ENCODE data around the gene SPDYC.
"Not testable (repeated sequence)": the region's sequence is repeated elsewhere in the genome, so short reads cannot be mapped to it uniquely, and the experiment has no call there.

Gene SPDYC

DNA sequence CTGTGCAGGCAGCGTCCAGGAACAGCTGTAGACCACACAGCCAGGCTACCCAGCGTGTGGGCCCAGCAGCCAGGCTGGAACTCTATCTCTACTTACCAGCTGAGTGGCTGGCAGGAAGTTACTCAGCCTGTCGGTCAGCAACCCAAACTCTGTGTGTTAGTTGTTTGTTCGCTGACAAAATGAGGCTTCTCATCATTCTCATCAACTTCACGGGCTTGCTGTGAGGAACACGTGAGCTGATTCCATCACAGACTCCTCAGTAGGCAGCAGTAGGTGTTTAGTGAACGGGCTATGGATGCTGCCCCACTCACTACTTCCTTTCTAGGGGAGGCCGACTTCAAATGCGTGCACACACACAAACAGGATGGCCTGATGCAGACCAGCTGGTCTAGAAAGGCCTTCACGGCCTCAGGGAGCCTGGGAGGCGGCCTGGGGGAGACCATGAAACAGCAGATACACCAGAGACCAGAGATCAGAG, 830 bp upstream of the SPDYC start:
- no peak for DNase-seq

DNA sequence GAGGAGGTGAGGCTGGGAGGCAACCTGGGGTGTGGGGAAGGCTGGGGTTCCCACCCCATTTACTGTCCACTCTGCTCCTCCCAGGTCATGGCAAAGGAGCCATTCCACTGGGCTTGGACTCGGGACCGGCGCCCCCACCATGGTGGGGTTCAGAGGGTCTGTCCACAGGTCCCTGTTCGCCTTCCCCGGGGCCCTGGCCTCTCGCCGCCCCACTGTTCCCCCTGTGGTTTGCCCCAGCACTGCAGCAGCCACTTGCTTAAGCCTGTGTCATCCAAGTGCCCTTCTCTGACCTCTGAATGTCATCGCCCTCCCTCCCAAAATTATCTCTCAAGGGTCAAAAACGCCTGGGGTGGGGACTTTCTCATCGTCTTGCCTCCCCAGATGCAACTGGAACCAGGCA, 2.6 kb downstream of the SPDYC start:
- no peak for DNase-seq

DNA sequence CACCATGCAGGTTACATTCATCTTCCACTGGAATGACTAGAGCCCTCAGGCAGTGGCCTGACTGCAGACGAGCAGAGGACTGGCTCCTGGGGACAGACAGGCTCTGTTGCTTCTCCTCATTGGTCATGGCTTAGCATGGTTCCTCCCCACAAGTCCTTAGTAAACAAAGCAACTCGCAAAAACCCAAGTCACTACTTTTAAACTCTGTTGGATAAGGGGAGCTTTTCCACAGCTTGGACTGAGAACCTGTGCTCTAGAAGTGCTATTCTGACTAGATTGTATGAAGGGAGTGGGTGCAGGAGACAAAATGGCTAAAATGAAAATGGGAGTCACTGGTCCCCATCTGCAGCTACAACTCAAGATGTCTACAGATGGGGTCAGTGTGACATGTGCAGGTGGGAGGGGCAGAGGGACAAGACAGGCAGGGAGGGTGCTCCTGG, 4.6 kb downstream of the SPDYC start:
- not testable (repeated sequence) for DNase-seq

DNA sequence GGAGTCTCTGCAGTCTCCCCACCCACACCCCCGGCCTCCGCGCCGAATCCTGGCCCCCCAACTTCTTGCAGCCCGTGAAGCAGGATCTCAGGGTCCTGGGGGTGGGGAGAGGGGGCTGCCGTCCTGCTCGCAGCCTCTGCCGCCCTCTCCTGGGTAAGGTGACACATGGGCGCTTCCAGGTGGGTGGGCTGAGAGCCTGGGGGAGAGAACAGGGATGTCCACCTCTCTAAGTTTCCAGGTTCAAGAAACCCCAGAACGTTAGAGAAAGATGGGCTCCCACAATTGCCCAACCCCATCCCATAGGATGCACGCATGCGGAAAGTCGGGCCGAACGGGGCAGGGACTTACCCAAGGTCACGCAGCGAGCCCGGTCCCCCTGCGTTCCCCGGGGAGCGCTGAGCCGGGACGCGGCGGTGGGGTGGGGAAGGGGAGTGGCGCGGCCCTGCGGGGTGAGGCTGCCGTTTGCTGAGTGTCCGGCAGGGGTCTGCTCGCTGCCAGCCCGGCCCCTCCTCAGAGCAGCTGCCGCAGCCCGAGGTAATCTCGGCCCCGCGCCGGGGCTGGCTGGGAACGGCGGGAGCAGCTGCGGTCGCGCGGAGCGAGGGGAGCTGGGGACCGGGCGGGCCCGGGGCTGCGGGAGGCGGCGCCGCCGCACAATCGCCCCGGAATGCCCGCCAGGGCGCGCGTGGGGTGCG, 11.0 kb downstream of the SPDYC start:
- peak; percentile 60 for DNase-seq

DNA sequence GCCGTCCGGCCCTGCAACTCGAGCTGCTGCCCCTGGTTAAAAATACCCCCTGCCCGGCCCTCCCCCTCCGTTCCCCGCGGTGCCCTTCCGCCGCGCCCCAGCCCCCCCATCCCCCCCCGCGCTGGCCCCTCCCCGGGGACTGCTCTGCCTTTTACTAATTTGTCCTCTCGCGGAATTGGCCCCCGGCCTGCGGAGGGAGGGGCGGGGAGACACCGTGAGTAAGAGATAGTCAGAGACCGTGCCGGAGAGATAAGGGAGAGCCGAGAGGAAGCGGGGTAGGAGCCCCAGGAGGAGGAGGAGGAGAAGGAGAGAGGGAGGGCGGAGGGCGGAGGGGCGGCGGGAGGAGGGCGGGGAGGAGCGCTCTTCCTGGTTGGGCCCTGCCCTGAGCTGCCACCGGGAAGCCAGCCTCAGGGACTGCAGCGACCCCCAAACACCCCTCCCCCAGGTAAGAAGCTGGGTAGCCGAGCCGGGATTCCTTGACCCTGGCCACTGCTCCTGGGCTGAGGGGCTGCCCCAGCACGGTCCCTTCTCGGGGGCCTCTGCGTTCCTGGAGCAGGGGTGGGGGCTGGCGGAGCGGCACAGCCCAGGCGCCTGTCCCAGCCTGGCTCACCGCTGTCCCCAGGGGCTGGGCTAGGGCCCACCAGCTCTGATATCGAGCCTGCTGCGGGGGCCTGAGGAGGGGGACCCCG, 11.7 kb downstream of the SPDYC start, which contains the start of gene CAPN1:
Gene CAPN1, plus strand, starts transcription at position 360 of the 689 bp plus-strand sequence. CDS start 774 bp downstream, outside the sequence.
- peak; percentile 83 for DNase-seq

DNA sequence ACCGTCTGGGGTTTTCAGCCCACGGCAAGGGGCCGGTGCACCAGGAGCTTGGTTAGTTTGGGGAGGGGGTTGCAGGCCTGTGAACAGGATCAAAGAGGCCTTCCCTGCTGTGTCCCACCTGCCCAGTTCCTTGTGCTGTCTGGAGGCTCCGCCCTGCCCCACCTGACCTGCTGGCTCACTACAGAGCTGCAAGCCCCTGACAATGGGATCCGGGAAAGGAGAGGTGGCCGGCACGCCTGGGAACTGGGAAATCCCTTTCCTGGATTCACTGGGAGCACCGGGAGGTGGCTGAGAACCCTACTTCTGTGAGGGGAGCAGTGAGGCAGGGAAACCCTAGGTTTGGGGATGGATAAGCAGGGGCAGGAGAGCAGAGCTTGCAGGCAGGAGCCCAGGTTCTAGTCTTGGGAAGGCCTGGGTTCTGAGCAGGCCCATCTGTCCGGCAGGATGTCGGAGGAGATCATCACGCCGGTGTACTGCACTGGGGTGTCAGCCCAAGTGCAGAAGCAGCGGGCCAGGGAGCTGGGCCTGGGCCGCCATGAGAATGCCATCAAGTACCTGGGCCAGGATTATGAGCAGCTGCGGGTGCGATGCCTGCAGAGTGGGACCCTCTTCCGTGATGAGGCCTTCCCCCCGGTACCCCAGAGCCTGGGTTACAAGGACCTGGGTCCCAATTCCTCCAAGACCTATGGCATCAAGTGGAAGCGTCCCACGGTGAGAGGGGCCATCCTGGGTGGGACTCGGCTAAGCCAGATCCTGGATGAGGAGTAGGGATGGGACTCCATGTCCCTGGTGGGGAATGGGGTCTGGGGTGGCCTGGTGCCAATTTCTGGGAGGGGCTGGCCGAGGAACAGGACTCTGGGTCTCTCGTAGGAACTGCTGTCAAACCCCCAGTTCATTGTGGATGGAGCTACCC, 12.5 kb downstream of the SPDYC start:
- DNase-seq: no peak

DNA sequence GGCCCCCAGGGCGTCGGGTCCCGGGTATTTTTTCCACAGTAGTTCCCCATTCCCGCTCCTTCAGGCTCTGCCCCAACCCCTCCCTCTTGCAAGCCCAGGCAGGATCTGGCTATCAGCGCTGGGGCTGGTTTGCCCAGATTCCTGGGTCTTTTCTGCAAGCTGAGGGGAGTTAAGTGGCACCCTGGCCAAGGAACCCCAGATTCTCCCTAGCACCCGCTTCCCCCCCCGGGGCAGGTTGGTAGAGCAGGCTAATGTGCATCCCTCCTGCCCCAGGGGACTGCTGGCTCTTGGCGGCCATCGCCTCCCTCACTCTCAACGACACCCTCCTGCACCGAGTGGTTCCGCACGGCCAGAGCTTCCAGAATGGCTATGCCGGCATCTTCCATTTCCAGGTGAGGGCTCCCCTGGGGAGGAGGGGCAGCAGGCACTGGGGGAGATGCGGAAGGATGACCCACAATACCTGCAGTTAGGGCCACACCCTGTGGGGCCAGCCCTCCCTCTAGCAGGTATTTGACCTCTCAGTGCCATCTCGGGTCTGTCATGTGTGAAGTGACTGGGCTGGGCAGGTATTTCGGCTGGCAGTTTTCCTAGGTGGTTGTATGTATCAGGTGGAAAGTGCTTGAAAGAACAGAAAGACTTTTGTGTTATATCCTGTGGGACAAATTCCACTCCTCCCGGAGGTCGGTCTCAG, 13.3 kb downstream of the SPDYC start:
- no peak for DNase-seq

DNA sequence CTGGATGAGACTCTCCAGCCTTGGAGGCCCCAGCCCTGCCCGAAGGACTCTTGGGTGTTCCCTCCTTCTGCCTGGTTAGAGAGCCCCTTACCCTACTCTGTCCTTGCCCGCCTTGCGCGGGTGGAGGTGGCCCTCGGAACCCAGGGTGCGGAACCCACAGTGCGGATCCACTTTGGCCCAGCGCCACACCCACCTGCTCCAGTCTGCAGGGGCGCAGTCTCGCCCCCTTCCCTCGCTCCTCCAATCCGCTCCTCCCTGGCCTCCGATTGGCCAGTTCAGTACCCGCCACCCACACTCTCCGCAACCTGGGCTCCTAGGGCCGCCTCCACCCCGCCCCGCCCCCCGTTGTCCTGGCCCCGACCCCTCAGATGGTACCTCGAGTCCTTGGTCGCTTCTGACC, 14.1 kb downstream of the SPDYC start:
- DNase-seq: no peak

DNA sequence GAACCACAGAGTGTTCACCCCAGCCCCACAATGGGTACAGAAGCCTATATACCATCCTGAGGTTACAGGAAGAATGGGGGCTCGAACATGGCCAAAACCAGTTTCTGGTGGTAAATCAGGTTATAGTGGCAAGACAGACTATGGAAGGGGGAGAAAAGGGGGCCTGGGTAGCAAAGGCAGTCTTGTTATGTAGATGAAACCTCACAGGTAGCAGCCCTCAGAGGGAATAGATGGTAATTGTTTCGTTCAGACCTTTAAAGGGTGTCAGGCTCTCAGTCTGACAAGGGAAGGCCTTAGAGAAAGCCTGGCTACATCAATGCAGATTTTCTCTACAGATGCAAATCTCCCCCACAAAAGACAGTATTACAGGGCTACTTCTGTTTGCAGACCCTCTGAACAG, 15.1 kb downstream of the SPDYC start:
- DNase-seq: no peak

DNA sequence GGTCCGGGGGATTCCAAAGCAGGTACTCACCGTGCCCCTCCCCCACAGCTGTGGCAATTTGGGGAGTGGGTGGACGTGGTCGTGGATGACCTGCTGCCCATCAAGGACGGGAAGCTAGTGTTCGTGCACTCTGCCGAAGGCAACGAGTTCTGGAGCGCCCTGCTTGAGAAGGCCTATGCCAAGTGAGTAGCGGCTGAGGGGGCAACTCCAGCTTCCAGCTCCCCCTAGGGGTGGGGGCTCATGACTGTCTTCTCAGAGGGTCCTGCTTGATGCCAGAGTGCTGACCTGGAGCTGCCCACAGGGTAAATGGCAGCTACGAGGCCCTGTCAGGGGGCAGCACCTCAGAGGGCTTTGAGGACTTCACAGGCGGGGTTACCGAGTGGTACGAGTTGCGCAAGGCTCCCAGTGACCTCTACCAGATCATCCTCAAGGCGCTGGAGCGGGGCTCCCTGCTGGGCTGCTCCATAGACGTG, 15.9 kb downstream of the SPDYC start:
- no peak for DNase-seq

DNA sequence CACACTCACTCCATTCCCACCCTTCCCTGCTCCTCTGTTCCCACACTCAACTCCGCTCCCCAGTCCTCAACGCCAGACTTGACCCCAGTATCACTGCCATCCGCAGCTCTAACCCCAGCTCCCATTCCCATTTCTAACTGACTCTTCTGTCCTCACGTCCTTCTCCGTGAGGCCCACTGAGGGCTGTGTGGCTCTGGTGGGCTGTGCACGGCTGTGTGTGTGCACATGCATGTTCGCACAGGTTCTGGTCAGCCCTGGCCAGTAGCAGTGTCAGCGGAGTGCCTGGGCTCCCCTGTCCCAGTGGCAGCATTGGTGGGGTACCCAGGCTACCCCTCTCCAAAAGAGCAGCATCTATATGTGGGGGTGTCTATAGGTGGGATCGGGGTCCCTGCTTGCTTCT, 16.7 kb downstream of the SPDYC start:
- no peak for DNase-seq

DNA sequence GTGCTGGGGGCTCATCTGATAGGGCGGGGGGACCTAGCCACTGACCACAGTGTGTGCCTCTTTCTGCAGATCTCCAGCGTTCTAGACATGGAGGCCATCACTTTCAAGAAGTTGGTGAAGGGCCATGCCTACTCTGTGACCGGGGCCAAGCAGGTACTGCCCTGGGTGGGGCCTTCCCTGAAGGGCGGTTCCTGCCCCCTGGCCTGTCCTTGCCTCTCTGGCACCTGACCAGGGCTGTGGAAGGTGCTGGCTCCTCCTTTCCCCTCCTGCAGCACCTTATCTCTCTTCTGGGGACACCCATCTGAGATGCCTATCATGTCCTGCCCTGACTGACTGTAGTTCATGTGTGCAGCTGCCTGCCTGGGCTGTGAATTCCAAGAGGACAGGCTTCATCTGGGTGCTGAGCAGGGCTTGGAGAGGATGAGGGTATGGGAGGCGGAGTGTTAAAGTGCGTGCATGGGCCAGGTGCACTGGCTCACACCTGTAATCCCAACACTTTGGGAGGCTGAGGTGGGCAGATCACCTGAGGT, 17.2 kb downstream of the SPDYC start:
- DNase-seq: no peak

DNA sequence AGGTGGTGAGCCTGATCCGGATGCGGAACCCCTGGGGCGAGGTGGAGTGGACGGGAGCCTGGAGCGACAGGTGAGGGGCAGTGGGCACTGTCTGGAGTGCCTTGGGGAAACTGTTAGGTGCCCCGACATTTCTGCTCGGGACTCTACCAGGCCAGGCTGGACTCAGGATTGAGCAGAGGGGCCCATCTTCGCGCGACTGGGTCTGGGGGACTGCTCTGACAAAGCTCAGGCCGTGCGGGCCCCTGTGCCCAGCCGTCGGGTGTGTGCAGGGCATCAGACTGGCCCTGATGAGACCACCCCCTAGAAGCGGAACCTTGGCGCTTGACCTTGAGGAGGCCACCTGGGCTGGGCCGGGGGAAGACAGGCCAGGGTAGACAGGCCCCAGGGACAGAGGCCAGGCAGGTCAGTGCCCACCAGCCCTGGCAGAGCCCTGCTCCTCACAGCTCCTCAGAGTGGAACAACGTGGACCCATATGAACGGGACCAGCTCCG, 18.0 kb downstream of the SPDYC start:
- DNase-seq: no peak

DNA sequence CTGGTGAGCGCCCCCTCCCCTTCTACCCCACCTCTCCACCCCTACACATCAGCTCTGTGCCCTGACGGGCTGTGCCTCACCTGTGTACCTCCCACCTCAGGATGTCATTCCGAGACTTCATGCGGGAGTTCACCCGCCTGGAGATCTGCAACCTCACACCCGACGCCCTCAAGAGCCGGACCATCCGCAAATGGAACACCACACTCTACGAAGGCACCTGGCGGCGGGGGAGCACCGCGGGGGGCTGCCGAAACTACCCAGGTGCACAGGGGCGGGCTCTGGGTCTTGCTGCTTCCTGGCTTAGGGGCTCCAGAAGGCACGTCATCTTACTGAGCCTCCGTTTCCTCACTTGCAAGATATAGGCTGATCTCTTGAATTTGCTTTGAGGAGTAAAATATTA, 18.5 kb downstream of the SPDYC start:
- no peak for DNase-seq

DNA sequence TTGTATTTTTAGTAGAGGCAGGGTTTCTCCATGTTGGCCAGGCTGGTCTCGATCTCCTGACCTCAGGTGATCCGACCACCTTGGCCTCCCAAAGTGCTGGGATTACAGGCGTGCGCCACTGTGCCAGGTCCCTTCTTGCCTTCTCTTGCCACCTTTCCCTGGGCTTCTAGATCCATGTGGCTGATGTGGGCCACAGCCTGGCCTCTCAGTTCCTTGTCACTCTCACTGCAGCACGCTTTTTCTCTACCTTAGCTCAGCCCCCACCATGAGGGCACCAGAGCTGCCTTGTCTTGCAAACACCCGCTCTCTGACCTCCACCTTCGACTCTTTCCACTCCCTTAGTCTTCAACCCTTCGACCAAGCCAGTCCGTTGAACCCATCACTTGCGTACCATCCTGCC, 19.2 kb downstream of the SPDYC start:
- DNase-seq: no peak

DNA sequence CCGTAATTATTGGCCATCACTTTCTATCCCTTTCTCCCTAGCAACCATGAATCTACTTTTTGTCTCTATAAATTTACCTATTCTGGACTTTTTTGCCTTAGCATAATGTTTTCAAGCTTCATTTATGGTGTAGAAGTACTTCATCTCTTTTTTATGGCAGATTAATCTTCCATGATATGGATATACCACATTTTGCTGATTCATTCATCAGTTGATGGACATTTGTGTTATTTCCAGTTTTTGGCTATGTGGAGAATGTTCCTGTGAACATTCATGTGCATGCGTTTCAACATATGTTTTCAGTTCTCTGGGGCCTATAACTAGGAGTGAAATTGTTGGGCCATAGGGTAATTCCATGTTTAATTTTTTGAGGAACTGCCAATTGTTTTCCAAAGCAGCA, 24.5 kb downstream of the SPDYC start:
- no peak for DNase-seq

DNA sequence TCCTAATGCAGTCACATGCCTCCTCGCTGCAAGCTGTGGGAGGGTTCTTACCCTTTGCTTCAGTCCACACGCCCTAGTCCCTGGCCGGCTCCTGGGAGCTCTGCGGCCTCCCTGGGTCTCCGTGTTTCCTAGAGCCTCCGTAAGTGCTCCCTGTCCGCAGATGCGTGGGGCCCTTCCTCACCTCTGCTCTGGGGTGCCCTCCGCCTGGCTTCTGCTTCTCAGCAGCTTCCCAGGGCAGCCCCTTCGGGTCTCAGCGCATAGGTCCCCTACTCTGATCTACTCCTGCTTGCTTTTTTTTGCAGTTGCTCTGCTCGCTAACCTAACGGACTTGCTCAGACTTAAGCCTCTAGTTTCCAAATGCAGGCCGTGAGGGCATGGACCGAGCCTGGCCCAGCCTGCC, 34.1 kb downstream of the SPDYC start:
- no peak for DNase-seq

DNA sequence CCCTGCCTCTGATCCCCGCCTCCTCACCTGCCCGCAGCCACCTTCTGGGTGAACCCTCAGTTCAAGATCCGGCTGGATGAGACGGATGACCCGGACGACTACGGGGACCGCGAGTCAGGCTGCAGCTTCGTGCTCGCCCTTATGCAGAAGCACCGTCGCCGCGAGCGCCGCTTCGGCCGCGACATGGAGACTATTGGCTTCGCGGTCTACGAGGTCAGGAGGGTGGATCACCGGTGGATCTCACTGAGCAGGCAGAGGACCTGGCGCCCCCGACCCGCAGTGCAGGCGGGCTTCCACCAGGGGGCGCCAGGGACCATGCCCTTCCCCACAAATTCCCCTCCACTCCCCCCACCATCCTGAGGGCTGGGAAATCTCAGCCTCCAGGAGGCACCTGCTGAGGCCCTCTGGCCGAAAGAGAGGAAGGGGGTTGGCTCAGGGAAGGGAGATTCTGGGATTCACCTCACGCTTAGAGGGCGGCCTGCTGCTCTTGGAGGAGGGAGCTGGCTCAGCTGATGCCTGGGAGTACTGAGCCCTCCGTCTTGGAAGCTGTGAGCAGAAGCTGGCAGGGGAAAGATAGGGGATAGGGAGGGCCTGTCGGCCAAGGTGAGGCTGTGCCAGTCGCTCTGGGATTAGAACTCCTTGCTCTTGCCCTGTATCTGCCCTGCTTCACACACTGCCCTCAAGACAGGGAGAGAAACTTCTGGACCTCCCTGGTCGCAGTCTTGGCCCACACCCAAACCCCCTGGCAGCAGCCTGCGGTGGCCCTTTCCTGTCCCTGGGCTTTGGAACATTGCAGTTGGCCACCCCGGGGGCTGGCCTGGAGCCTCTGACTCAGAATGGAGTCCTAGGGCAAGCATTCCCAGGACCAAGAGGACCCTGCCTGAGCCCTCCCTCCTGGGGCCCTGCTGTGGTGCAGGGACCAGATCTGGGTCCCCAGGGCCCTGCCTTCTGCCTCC, 34.9 kb downstream of the SPDYC start:
- DNase-seq: peak; percentile 46

DNA sequence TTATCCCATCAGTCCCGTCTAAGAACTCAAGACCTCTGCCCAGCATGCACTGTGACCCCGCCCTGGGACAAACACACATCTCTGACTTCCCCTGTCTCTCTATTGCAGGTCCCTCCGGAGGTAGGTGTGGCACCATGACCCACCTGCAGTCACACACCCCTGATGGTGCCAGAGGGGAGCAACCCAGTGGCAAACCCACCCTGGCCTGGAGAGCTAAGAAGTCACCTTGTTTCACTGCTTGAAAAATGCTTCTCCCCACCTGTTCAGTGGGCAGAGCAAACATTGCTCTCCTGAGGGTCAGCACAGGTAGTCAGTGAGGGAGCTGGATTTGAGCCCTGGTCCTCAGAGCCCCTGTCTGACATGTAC, 35.6 kb downstream of the SPDYC start:
- no peak for DNase-seq

DNA sequence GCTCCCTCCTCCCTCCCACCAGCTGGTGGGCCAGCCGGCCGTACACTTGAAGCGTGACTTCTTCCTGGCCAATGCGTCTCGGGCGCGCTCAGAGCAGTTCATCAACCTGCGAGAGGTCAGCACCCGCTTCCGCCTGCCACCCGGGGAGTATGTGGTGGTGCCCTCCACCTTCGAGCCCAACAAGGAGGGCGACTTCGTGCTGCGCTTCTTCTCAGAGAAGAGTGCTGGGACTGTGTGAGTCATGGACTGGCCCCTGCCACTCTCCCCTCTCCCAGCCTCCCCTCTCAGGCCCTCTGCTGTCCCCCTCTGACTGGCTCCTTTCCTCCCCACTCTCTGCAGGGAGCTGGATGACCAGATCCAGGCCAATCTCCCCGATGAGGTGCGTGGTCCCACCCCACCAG, 36.4 kb downstream of the SPDYC start:
- DNase-seq: no peak

DNA sequence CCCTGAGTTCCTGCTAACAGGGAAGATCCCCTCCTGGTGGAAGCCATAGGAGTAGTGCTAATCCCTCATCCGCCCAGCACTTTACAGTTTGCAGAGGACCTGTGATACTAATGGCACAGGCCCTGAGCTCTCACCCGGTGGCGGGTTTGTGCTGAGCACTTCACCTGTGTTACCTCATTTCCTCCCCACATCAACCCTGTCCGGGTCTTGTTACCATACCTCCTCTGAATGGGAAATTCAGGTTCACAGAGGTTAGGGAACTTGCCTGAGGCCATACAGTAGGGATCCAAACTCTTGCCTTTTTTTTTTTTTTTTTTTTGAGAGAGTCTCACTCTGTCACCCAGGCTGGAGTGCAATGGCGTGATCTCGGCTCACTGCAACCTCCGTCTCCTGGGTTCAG, 36.9 kb downstream of the SPDYC start:
- no peak for DNase-seq

Measured in CD4-positive, alpha-beta T cell treated with Interleukin-10 for 1 hour (primary cell).